Skeletal muscle satellite cell (primary cell): ENCODE measurements around the gene LRRC53.

Source experiments
- H3K27me3 ChIP-seq: 2 replicates; pipeline ENCODE4 v1.7.0; 2013; ENCODE audit warnings: low read length; ENCODE audit not compliant: control insufficient read depth, insufficient read depth
- H3K36me3 ChIP-seq: 2 replicates; pipeline ENCODE4 v1.7.0; 2013; ENCODE audit warnings: mild to moderate bottlenecking, control low read depth, low read length; ENCODE audit not compliant: insufficient read depth
- H3K4me1 ChIP-seq: 2 replicates; pipeline ENCODE4 v1.7.0; 2013; ENCODE audit warnings: low read length; ENCODE audit not compliant: control insufficient read depth, insufficient read depth
- H3K4me2 ChIP-seq: 2 replicates; pipeline ENCODE4 v1.7.0; 2013; ENCODE audit warnings: mild to moderate bottlenecking, low read length
- H3K4me3 ChIP-seq: 2 replicates; pipeline ENCODE4 v1.7.0; 2013; ENCODE audit warnings: low read length
- H3K9ac ChIP-seq: 2 replicates; pipeline ENCODE4 v1.7.0; 2013; ENCODE audit warnings: mild to moderate bottlenecking, low read depth, low read length, moderate library complexity
- H3K9me3 ChIP-seq: replicated peaks from 2 replicates; pipeline ENCODE4 v1.7.0; 2013; ENCODE audit warnings: mild to moderate bottlenecking, control low read depth, low read length

The LRRC53 gene

GRCh38 chr1:74429580-74429979 is 82.8 kb downstream of the LRRC53 start:
- Histone ChIP-seq H3K9me3 (no peaks in the 10 kb centered on the region), H3K27me3 (no peaks in the 10 kb centered on the region), H3K4me1 (no peaks in the 10 kb centered on the region), H3K4me3 (no peak overlapping the region), H3K36me3 (no peaks in the 10 kb centered on the region), H3K9ac (no peak overlapping the region), H3K4me2 (no peak overlapping the region)

GRCh38 chr1:74427681-74428080 is 84.7 kb downstream of the LRRC53 start:
- no peaks in the 10 kb centered on the region for H3K9me3 ChIP-seq
- H3K4me3 ChIP-seq: no peak overlapping the region
- no peaks in the 10 kb centered on the region for H3K27me3 ChIP-seq
- H3K4me2 ChIP-seq: no peak overlapping the region
- H3K36me3 ChIP-seq: no peaks in the 10 kb centered on the region
- no peaks in the 10 kb centered on the region for H3K4me1 ChIP-seq
- H3K9ac ChIP-seq: no peak overlapping the region

- Histone ChIP-seq H3K9ac (no peak overlapping the region), H3K9me3 (no peaks in the 10 kb centered on the region), H3K4me3 (no peak overlapping the region), H3K4me1 (no peaks in the 10 kb centered on the region), H3K4me2 (no peak overlapping the region), H3K36me3 (no peaks in the 10 kb centered on the region), H3K27me3 (no peaks in the 10 kb centered on the region)
Measured at GRCh38 chr1:74426208-74426937, 86.0 kb downstream of the LRRC53 start.

GRCh38 chr1:74425676-74426075 is 86.7 kb downstream of the LRRC53 start:
- Histone ChIP-seq H3K9ac (no peak overlapping the region), H3K4me1 (no peaks in the 10 kb centered on the region), H3K4me3 (no peak overlapping the region), H3K9me3 (no peaks in the 10 kb centered on the region), H3K27me3 (no peaks in the 10 kb centered on the region), H3K36me3 (no peaks in the 10 kb centered on the region), H3K4me2 (no peak overlapping the region)

DNA sequence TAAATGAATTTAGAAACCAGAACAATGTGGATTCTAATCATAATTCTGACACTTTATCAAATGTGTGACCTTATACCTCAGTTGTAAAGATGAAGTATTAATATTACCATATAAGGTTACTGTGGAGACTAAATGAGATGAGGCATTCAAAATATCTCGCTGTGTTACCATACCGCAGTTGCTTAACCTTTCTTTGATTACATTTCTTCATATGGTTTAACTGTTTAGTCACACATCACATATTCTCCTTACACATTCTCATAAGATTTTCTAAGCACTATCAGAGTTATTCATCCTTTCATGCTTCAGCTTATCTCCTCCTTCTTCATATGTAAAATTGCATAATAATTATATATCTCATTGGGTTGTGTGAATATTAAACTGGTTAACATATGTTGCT is 88.9 kb downstream of the LRRC53 start:
- no peak overlapping the region for H3K4me2 ChIP-seq

GRCh38 chr1:74422421-74423292 is 89.8 kb downstream of the LRRC53 start:
- Histone ChIP-seq H3K36me3 (no peaks in the 10 kb centered on the region), H3K4me2 (no peak overlapping the region), H3K9me3 (no peaks in the 10 kb centered on the region), H3K27me3 (no peaks in the 10 kb centered on the region), H3K9ac (no peak overlapping the region), H3K4me1 (no peaks in the 10 kb centered on the region), H3K4me3 (no peak overlapping the region)

More for the DNA sequence above, 88.9 kb downstream of the LRRC53 start:
- Histone ChIP-seq H3K9me3 (no peaks in the 10 kb centered on the region), H3K4me1 (no peaks in the 10 kb centered on the region), H3K27me3 (no peaks in the 10 kb centered on the region), H3K9ac (no peak overlapping the region), H3K4me3 (no peak overlapping the region), H3K36me3 (no peaks in the 10 kb centered on the region)

GRCh38 chr1:74420467-74420866 is 91.9 kb downstream of the LRRC53 start:
- no peaks in the 10 kb centered on the region for H3K36me3 ChIP-seq

More at GRCh38 chr1:74420467-74420866, 91.9 kb downstream of the LRRC53 start:
- no peaks in the 10 kb centered on the region for H3K4me1 ChIP-seq
- no peak overlapping the region for H3K4me3 ChIP-seq
- H3K4me2 ChIP-seq: no peak overlapping the region
- no peaks in the 10 kb centered on the region for H3K9me3 ChIP-seq
- no peak overlapping the region for H3K9ac ChIP-seq
- H3K27me3 ChIP-seq: no peaks in the 10 kb centered on the region
